Neural crest cell (in vitro differentiated cells): ENCODE measurements around the gene FXYD7. TPM values are rescaled to one million over a fixed set of nuclear protein-coding genes. Genes with fewer than 3 reads are reported as not detected.
A peak's percentile ranks its signal among the peaks of the same experiment; 100 is the strongest.

ENCODE experiments used
- DNase-seq: peaks from one replicate; pipeline ENCODE4 v3.0.0; 2021; ENCODE audit warnings: low read depth, mixed read lengths, low spot score
- H3K27ac Mint-ChIP-seq: one replicate; pipeline ENCODE4 v1.8.0; 2021; ENCODE audit warnings: mild to moderate bottlenecking, mixed read lengths; ENCODE audit not compliant: unreplicated experiment
- H3K27me3 Mint-ChIP-seq: 2 replicates; pipeline ENCODE4 v1.8.0; 2021; ENCODE audit warnings: low read depth, mild to moderate bottlenecking, mixed read lengths
- H3K36me3 Mint-ChIP-seq: 2 replicates; pipeline ENCODE4 v1.8.0; 2021; ENCODE audit warnings: low read depth, mild to moderate bottlenecking, mixed read lengths
- H3K4me1 Mint-ChIP-seq: 2 replicates; pipeline ENCODE4 v1.8.0; 2021; ENCODE audit warnings: mixed read lengths
- H3K4me3 Mint-ChIP-seq: one replicate; pipeline ENCODE4 v1.8.0; 2021; ENCODE audit warnings: mild to moderate bottlenecking, mixed read lengths
- H3K9me3 Mint-ChIP-seq: 2 replicates; pipeline ENCODE4 v1.8.0; 2021; ENCODE audit warnings: mixed read lengths
- CTCF ChIP-seq: fragments of 200-600 bp; sonication (generic); conservative IDR thresholded peaks from 2 replicates; pipeline ENCODE4 v1.5.0; 2021; ENCODE audit warnings: antibody characterized with exemption, mild to moderate bottlenecking
- total RNA-seq: library from RNA; stranded (reverse); gene quantifications from 2 replicates; pipeline ENCODE4 v1.2.1, GENCODE V29; 2021

FXYD7 gene
- total RNA-seq, 1 donor from 2014 or later: 1.4 TPM

GRCh38 chr19:35136977-35137702 is 5.9 kb upstream of the FXYD7 start:
- Mint-ChIP-seq H3K4me3 (peak overlapping the region; percentile 4), H3K27ac (no peak overlapping the region), H3K27me3 (peaks cover 16% of the 10 kb centered on the region), H3K4me1 (peaks cover 72% of the 10 kb centered on the region), H3K9me3 (peaks cover 11% of the 10 kb centered on the region), H3K36me3 (peaks cover 8% of the 10 kb centered on the region)
- TF ChIP-seq CTCF: no peak
- no peak for DNase-seq

GRCh38 chr19:35138305-35138892 is 4.7 kb upstream of the FXYD7 start, which contains the start of gene FXYD1:
Gene FXYD1 (plus strand): TSS chr19:35138824. CDS start chr19:35140080, 1,256 bp downstream.
- H3K27ac Mint-ChIP-seq: peak within 1 kb of the TSS; percentile 92
- peak within 1 kb of the TSS; percentile 84 for H3K4me3 Mint-ChIP-seq
- TF ChIP-seq CTCF: no peak
- H3K36me3 Mint-ChIP-seq: no peaks in the 10 kb centered on the region
- H3K27me3 Mint-ChIP-seq: peaks cover 26% of the 10 kb centered on the region
- DNase-seq: no peak
- H3K9me3 Mint-ChIP-seq: no peaks in the 10 kb centered on the region
- H3K4me1 Mint-ChIP-seq: peaks cover 61% of the 10 kb centered on the region

- no peak for DNase-seq
- no peaks in the 10 kb centered on the region for H3K36me3 Mint-ChIP-seq
Observed at GRCh38 chr19:35140207-35140961, 2.7 kb upstream of the FXYD7 start.

GRCh38 chr19:35140962-35141836 is 1.9 kb upstream of the FXYD7 start:
- Mint-ChIP-seq H3K27ac (peak overlapping the region; percentile 89), H3K9me3 (no peaks in the 10 kb centered on the region), H3K27me3 (peaks cover 53% of the 10 kb centered on the region), H3K4me1 (peaks cover 54% of the 10 kb centered on the region), H3K36me3 (no peaks in the 10 kb centered on the region), H3K4me3 (peak overlapping the region; percentile 81)
- peak; percentile 94 for DNase-seq
- TF ChIP-seq CTCF: peak; percentile 49

More at GRCh38 chr19:35140207-35140961, 2.7 kb upstream of the FXYD7 start:
- Mint-ChIP-seq H3K9me3 (no peaks in the 10 kb centered on the region), H3K27ac (no peak overlapping the region), H3K4me1 (peaks cover 61% of the 10 kb centered on the region), H3K4me3 (peak overlapping the region; percentile 84), H3K27me3 (peaks cover 46% of the 10 kb centered on the region)
- TF ChIP-seq CTCF: no peak
